Liver (tissue), 9 donors: ENCODE data around the gene LPA. TPM values are rescaled to one million over a fixed set of nuclear protein-coding genes. Genes with fewer than 3 reads are reported as not detected.
A peak's percentile ranks its signal among the peaks of the same experiment; 100 is the strongest.
"Not testable (repeated sequence)": the region's sequence is repeated elsewhere in the genome, so short reads cannot be mapped to it uniquely, and the experiment has no call there.

ENCODE experiments used
- DNase-seq: peaks from one replicate; pipeline ENCODE4 v3.0.0-alpha.2; 2017; ENCODE audit warnings: low spot score
- H3K27ac ChIP-seq, 2 donors: one replicate each; pipeline ENCODE4 v1.7.0; 2013; ENCODE audit warnings: inconsistent platforms in 2 of 2, low read length in 2 of 2, control low read depth in 1 of 2, low read depth in 1 of 2, mild to moderate bottlenecking in 1 of 2
- H3K27me3 ChIP-seq, 4 donors: one replicate each; pipeline versions ENCODE4 v1.6.1 to v1.7.0; 2013; ENCODE audit warnings: low read length in 3 of 4, inconsistent platforms in 1 of 4, mild to moderate bottlenecking in 1 of 4, moderate library complexity in 1 of 4; ENCODE audit not compliant: control insufficient read depth in 4 of 4, insufficient read depth in 4 of 4
- H3K36me3 ChIP-seq, 4 donors: one replicate each; pipeline versions ENCODE4 v1.6.1 to v1.7.0; 2013; ENCODE audit warnings: low read length in 3 of 4, mild to moderate bottlenecking in 3 of 4, low read depth in 1 of 4, moderate library complexity in 1 of 4; ENCODE audit not compliant: control insufficient read depth in 4 of 4, insufficient read depth in 3 of 4
- H3K4me1 ChIP-seq, 4 donors: one replicate each; pipeline versions ENCODE4 v1.6.1 to v1.7.0; 2013; ENCODE audit warnings: low read length in 3 of 4, mild to moderate bottlenecking in 3 of 4, moderate library complexity in 1 of 4; ENCODE audit not compliant: control insufficient read depth in 4 of 4, insufficient read depth in 4 of 4
- H3K4me3 ChIP-seq, 3 donors: one replicate each; pipeline versions ENCODE4 v1.6.1 to v1.7.0; 2013; ENCODE audit warnings: low read length in 3 of 3, control low read depth in 1 of 3, low read depth in 1 of 3, mild to moderate bottlenecking in 1 of 3
- H3K9ac ChIP-seq, 2 donors: one replicate each; pipeline ENCODE4 v1.7.0; 2013; ENCODE audit warnings: low read length in 2 of 2, mild to moderate bottlenecking in 2 of 2, moderate library complexity in 2 of 2, control low read depth in 1 of 2, low read depth in 1 of 2
- H3K9me3 ChIP-seq, 4 donors: one replicate each; pipeline versions ENCODE4 v1.6.1 to v1.7.0; 2013; ENCODE audit warnings: low read length in 3 of 4; ENCODE audit not compliant: control insufficient read depth in 4 of 4
- EGR1 ChIP-seq, 2 donors: IDR thresholded peaks; 2 replicates each; pipeline ENCODE4 v1.6.1; 2016 to 2018; ENCODE audit warnings: antibody characterized with exemption in 2 of 2, low read depth in 2 of 2
- FOXA1 ChIP-seq: IDR thresholded peaks from 2 replicates; pipeline ENCODE4 v1.6.1; 2016; ENCODE audit warnings: antibody characterized with exemption
- FOXA2 ChIP-seq: IDR thresholded peaks from 2 replicates; pipeline ENCODE4 v1.6.1; 2016; ENCODE audit warnings: antibody characterized with exemption
- GABPA ChIP-seq, 2 donors: IDR thresholded peaks in 1 of 2; conservative IDR thresholded peaks in 1 of 2; 2 replicates each; pipeline ENCODE4 v1.6.1; 2016; ENCODE audit warnings: antibody characterized with exemption in 2 of 2, mild to moderate bottlenecking in 1 of 2, moderate library complexity in 1 of 2
- HNF4A ChIP-seq, 2 donors: conservative IDR thresholded peaks; 2 replicates each; pipeline ENCODE4 v1.6.1; 2016; ENCODE audit warnings: antibody characterized with exemption in 2 of 2, mild to moderate bottlenecking in 2 of 2
- HNF4G ChIP-seq: IDR thresholded peaks from 2 replicates; pipeline ENCODE4 v1.6.1; 2016; ENCODE audit warnings: antibody characterized with exemption
- JUND ChIP-seq, 2 donors: IDR thresholded peaks; 2 replicates each; pipeline ENCODE4 v1.6.1; 2016; ENCODE audit warnings: antibody characterized with exemption in 2 of 2
- NR2F2 ChIP-seq: IDR thresholded peaks from 2 replicates; pipeline ENCODE4 v1.6.1; 2016; ENCODE audit warnings: antibody characterized with exemption
- RAD21 ChIP-seq, 2 donors: IDR thresholded peaks; 2 replicates each; pipeline ENCODE4 v1.6.1; 2016; ENCODE audit warnings: antibody characterized with exemption in 2 of 2, mild to moderate bottlenecking in 2 of 2
- RXRA ChIP-seq, 2 donors: IDR thresholded peaks; 2 replicates each; pipeline ENCODE4 v1.6.1; 2017 to 2018; ENCODE audit warnings: antibody characterized with exemption in 2 of 2, mild to moderate bottlenecking in 1 of 2
- SP1 ChIP-seq: IDR thresholded peaks from 2 replicates; pipeline ENCODE4 v1.6.1; 2018; ENCODE audit warnings: antibody characterized with exemption, mild to moderate bottlenecking
- TAF1 ChIP-seq: conservative IDR thresholded peaks from 2 replicates; pipeline ENCODE4 v1.6.1; 2016; ENCODE audit warnings: antibody characterized with exemption, mild to moderate bottlenecking
- YY1 ChIP-seq: IDR thresholded peaks from 2 replicates; pipeline ENCODE4 v1.6.1; 2016; ENCODE audit warnings: antibody characterized with exemption, mild to moderate bottlenecking
- WGBS: extraction: QIAGEN DNeasy Blood & Tissue Kit; methylation state at CpG from one replicate; pipeline ENCODE4 v1.1.7; 2013; 5-methylcytosine and 5-hydroxymethylcytosine counted together
- polyA plus RNA-seq, 2 donors: library from polyadenylated mRNA; stranded (reverse) in 1 of 2; unstranded in 1 of 2; fragments of 200-250 nt in 1 of 2; fragments of >200 nt in 1 of 2; fragmentation: Nextera tagmentation in 1 of 2; extraction: Ambion mirVana in 1 of 2; gene quantifications; one replicate each; pipeline versions ENCODE4 v1.2.1 to v1.2.3, GENCODE V29; 2013 to 2015
- total RNA-seq, 2 donors: library from RNA; depleted of rRNA; stranded (reverse); fragments of >200 nt; gene quantifications; one replicate each; pipeline ENCODE4 v1.2.3, GENCODE V29; 2014
- TF ChIP-seq, protein P1 (sequence below): IDR thresholded peaks from 2 replicates; pipeline ENCODE4 v1.6.1; 2016; ENCODE audit warnings: antibody characterized with exemption
- TF ChIP-seq, protein P2 (sequence below): IDR thresholded peaks from 2 replicates; pipeline ENCODE4 v1.6.1; 2016; ENCODE audit warnings: antibody characterized with exemption, mild to moderate bottlenecking
- TF ChIP-seq, protein P3 (sequence below): IDR thresholded peaks from 2 replicates; pipeline ENCODE4 v1.6.1; 2016; ENCODE audit warnings: antibody characterized with exemption
- TF ChIP-seq, protein P4 (sequence below): fragments of 150-350 bp; IDR thresholded peaks from 2 replicates; pipeline ENCODE4 v1.5.1; 2017; ENCODE audit warnings: improper control_type of control experiment, low read depth, low read length; ENCODE audit not compliant: missing input control
- TF ChIP-seq, protein P5 (sequence below): IDR thresholded peaks from 2 replicates; pipeline ENCODE4 v1.6.1; 2016; ENCODE audit warnings: antibody characterized with exemption
- donor health status: healthy.
- donor health status: healthy.
- donor health status: healthy.
- donor health status: healthy.
- donor health status: healthy.

LPA gene
- total and polyA plus RNA-seq, 4 donors: 7.9 to 62.8 (median 23.9) TPM

DNA sequence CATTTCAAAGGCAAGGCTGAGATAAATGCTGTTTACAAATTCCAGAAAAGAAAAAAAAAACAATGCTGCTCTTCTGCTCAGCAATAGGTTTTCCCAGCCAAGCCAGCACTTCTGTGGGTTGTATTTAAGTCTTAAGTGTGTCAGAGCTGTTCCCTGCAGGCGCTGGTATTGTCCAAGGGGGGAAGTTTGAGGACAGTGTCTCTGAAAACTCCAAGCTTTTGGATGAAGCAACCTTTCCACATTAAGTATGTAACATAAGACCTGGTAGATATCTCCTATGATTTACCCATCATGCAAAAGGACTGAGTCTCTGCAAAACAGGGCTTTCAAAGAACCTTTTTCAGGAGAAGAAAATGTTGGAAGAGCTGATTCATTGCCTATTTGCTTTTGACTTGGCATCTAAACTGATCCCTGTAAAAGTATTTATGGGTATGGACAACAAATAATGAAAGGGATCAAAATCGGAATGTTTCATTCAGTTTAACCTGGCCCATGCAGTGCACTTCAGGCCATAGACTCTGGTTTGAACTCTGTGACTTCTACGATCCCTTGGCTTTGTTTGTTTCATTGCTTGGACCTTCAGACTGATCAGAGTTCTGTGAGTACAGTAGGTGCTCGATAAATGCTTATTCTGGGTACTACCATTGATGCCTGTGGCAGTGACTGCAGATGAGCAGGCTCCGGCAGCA, 21.8 kb upstream of the LPA start:
- TF ChIP-seq FOXA2 (no peak), RXRA (IDR thresholded peaks at IDR 0.05) (peak in 1 of 2 donors; percentile 81), HNF4A (conservative IDR thresholded peaks at IDR 0.05) (peak; percentile 7 to 48), JUND (IDR thresholded peaks at IDR 0.05) (no peak)
- Histone ChIP-seq H3K27ac (no peak overlapping the region), H3K4me1 (peaks cover 0 to 8% (median 0%) of the 10 kb centered on the region in 4 donors), H3K9me3 (no peaks in the 10 kb centered on the region), H3K36me3 (no peaks in the 10 kb centered on the region), H3K4me3 (no peak overlapping the region), H3K27me3 (no peaks in the 10 kb centered on the region), H3K9ac (no peak overlapping the region)
- DNase-seq: no peak
- WGBS: 60% methylated on average over 5 of the region's 5 CpGs

DNA sequence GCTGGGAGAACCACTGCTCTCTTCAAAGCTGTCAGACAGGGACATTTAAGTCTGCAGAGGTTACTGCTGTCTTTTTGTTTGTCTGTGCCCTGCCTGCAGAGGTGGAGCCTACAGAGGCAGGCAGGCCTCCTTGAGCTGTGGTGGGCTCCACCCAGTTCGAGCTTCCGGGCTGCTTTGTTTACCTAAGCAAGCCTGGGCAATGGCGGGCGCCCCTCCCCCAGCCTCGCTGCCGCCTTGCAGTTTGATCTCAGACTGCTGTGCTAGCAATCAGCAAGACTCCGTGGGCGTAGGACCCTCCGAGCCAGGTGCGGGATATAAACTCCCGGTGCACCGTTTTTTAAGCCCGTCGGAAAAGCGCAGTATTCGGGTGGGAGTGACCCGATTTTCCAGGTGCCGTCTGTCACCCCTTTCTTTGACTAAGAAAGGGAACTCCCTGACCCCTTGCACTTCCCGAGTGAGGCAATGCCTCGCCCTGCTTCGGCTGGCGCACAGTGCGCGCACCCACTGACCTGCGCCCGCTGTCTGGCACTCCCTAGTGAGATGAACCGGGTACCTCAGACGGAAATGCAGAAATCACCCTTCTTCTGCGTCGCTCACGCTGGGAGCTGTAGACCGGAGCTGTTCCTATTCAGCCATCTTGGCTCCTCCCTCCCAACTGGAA, 21.2 kb upstream of the LPA start:
- H3K9me3 ChIP-seq, H3K4me1 ChIP-seq, H3K27ac ChIP-seq, H3K27me3 ChIP-seq, H3K9ac ChIP-seq, H3K36me3 ChIP-seq, H3K4me3 ChIP-seq, DNase-seq: not testable (repeated sequence)
- 95% methylated on average over 26 of the region's 32 CpGs for WGBS

DNA sequence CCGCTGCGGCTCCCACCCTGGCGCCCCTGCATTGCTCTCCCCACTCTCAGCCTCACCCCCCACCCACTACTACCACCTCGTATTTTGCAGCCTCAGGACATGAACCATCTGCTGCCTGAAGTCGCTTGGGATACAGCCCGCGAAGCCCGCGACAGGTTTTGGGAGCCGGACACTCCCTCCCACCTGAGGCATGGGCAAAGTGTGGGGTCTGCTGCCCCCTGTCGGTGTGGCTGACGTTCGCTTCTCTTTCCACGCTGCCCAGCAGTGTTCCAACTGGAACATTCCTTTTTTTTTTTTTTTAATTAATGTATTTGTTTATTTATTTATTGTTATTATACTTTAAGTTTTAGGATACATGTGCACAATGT, 15.3 kb upstream of the LPA start:
- peak; percentile 40 for DNase-seq
- 7% methylated on average over 14 of the region's 14 CpGs for WGBS
- Histone ChIP-seq H3K9ac (peak overlapping the region in 1 of 2 donors; percentile 64), H3K4me1 (peaks cover 0 to 12% (median 9%) of the 10 kb centered on the region in 4 donors), H3K4me3 (peak overlapping the region in 2 of 3 donors; percentile 47 to 62), H3K36me3 (no peaks in the 10 kb centered on the region), H3K9me3 (no peaks in the 10 kb centered on the region), H3K27me3 (no peaks in the 10 kb centered on the region), H3K27ac (no peak overlapping the region)
- no peak for TF ChIP-seq FOXA2
- TF ChIP-seq, protein P1, sequence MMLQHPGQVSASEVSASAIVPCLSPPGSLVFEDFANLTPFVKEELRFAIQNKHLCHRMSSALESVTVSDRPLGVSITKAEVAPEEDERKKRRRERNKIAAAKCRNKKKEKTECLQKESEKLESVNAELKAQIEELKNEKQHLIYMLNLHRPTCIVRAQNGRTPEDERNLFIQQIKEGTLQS: no peak
- no peak for TF ChIP-seq RXRA (IDR thresholded peaks at IDR 0.05)
- no peak for TF ChIP-seq NR2F2
- TF ChIP-seq EGR1 (IDR thresholded peaks at IDR 0.05; ENCODE audit: low read depth in 2 of 2): no peak
- TF ChIP-seq, protein P2, sequence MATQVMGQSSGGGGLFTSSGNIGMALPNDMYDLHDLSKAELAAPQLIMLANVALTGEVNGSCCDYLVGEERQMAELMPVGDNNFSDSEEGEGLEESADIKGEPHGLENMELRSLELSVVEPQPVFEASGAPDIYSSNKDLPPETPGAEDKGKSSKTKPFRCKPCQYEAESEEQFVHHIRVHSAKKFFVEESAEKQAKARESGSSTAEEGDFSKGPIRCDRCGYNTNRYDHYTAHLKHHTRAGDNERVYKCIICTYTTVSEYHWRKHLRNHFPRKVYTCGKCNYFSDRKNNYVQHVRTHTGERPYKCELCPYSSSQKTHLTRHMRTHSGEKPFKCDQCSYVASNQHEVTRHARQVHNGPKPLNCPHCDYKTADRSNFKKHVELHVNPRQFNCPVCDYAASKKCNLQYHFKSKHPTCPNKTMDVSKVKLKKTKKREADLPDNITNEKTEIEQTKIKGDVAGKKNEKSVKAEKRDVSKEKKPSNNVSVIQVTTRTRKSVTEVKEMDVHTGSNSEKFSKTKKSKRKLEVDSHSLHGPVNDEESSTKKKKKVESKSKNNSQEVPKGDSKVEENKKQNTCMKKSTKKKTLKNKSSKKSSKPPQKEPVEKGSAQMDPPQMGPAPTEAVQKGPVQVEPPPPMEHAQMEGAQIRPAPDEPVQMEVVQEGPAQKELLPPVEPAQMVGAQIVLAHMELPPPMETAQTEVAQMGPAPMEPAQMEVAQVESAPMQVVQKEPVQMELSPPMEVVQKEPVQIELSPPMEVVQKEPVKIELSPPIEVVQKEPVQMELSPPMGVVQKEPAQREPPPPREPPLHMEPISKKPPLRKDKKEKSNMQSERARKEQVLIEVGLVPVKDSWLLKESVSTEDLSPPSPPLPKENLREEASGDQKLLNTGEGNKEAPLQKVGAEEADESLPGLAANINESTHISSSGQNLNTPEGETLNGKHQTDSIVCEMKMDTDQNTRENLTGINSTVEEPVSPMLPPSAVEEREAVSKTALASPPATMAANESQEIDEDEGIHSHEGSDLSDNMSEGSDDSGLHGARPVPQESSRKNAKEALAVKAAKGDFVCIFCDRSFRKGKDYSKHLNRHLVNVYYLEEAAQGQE: no peak
- TF ChIP-seq HNF4G: no peak
- TF ChIP-seq RAD21 (IDR thresholded peaks at IDR 0.05): peak; percentile 68 to 73
- TF ChIP-seq, protein P3, sequence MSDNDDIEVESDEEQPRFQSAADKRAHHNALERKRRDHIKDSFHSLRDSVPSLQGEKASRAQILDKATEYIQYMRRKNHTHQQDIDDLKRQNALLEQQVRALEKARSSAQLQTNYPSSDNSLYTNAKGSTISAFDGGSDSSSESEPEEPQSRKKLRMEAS: peak; percentile 37
- TF ChIP-seq YY1: peak; percentile 23
- TF ChIP-seq, protein P4, sequence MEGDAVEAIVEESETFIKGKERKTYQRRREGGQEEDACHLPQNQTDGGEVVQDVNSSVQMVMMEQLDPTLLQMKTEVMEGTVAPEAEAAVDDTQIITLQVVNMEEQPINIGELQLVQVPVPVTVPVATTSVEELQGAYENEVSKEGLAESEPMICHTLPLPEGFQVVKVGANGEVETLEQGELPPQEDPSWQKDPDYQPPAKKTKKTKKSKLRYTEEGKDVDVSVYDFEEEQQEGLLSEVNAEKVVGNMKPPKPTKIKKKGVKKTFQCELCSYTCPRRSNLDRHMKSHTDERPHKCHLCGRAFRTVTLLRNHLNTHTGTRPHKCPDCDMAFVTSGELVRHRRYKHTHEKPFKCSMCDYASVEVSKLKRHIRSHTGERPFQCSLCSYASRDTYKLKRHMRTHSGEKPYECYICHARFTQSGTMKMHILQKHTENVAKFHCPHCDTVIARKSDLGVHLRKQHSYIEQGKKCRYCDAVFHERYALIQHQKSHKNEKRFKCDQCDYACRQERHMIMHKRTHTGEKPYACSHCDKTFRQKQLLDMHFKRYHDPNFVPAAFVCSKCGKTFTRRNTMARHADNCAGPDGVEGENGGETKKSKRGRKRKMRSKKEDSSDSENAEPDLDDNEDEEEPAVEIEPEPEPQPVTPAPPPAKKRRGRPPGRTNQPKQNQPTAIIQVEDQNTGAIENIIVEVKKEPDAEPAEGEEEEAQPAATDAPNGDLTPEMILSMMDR: peak; percentile 60
- TF ChIP-seq JUND (IDR thresholded peaks at IDR 0.05): no peak
- TF ChIP-seq, protein P5, sequence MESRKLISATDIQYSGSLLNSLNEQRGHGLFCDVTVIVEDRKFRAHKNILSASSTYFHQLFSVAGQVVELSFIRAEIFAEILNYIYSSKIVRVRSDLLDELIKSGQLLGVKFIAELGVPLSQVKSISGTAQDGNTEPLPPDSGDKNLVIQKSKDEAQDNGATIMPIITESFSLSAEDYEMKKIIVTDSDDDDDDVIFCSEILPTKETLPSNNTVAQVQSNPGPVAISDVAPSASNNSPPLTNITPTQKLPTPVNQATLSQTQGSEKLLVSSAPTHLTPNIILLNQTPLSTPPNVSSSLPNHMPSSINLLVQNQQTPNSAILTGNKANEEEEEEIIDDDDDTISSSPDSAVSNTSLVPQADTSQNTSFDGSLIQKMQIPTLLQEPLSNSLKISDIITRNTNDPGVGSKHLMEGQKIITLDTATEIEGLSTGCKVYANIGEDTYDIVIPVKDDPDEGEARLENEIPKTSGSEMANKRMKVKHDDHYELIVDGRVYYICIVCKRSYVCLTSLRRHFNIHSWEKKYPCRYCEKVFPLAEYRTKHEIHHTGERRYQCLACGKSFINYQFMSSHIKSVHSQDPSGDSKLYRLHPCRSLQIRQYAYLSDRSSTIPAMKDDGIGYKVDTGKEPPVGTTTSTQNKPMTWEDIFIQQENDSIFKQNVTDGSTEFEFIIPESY: no peak
- no peak for TF ChIP-seq HNF4A (conservative IDR thresholded peaks at IDR 0.05)
- no peak for TF ChIP-seq FOXA1
- TF ChIP-seq TAF1: no peak
- TF ChIP-seq SP1: no peak
- TF ChIP-seq GABPA (IDR thresholded peaks at IDR 0.05 in 1 of 2, conservative IDR thresholded peaks at IDR 0.05 in 1 of 2): no peak
